Measurements from ENCODE around the gene ATAD3C.
"Not testable (repeated sequence)": the region's sequence is repeated elsewhere in the genome, so short reads cannot be mapped to it uniquely, and the experiment has no call there.

Gene ATAD3C

DNA sequence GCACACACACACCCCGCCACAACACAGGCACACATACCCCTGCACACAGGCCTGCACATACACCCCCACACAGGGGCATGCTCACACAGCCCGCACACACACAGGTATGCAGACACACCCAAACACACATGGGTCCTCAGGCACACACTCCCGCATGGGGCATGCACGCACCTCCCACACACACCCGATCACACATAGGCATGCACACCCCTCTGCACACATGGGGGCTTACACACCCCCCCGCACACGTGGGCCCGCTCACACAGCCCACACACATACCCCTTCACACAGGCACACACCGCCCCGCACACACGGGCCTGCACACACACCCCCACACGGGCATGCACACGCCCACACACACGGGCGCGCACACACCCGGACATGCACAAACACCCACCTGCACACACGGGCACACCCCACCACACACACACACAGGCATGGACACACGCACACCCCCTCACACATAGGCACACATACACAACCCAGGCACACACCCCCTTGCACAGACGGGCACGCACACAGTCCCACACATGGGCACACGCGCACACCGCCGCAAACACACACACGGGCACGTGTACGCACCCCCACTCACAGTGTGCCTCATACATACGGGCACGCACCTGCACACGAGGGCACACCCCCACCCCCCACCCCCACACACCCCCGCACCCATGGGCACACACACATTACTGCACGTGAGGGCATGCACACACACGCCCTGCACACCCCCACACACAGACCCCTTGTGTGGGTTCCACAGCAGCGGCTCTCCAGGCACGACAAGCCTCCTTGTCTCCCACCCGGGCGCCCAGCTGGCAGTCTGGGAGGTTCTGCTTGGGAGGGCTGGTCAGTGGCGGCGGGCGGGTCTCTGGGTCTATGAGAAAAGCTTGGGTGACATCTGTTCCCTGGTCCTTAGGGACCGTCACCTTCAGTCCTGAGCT lies 30.3 kb downstream of the ATAD3C start:
- no peak for DNase-seq

- not testable (repeated sequence) for DNase-seq
Measured at GRCh38 chr1:1480488-1480867, 31.0 kb downstream of the ATAD3C start.

DNA sequence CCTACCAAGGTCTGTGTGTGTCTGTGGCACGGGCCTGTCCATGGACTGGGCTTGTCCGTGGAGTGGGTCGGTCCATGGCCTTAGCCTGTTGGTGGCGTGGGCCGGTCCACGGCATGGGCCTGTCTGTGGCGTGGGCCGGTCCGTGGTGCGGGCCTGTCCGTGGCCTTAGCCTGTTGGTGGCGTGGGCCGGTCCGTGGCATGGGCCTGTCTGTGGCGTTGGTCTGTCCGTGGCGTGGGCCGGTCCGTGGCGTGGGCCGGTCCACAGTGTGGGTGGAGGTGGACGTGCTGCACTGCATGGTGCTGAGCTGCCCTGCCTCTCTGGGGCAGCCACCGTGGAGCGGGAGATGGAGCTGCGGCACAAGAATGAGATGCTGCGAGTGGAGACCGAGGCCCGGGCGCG lies 32.3 kb downstream of the ATAD3C start:
- not testable (repeated sequence) for DNase-seq

DNA sequence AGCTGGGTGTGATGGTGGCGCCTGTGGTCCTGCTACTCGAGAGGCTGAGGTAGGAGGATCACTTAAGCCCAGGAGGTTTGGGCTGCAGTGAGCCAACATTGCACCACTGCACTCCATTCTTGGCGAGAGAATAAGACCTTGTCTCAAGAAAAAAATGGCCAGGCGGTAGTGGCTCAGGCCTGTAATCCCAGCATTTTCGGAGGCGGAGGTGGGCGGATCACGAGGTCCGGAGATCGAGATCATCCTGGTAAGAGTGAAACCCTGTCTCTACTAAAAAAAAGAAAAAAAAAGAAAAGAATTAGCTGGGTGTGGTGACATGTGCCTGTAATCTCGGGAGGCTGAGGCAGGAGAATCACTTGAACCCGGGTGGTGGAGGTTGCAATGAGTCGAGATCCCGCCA lies 33.4 kb downstream of the ATAD3C start:
- DNase-seq = no peak

GRCh38 chr1:1483714-1484113 lies 34.2 kb downstream of the ATAD3C start:
- DNase-seq = no peak

GRCh38 chr1:1484976-1485750 lies 35.7 kb downstream of the ATAD3C start:
- not testable (repeated sequence) for DNase-seq

- DNase-seq = not testable (repeated sequence)
Measured at GRCh38 chr1:1485755-1486317, 36.3 kb downstream of the ATAD3C start.

GRCh38 chr1:1487701-1488100 lies 38.2 kb downstream of the ATAD3C start:
- DNase-seq = no peak

- DNase-seq = no peak
Measured at GRCh38 chr1:1489231-1489630, 39.7 kb downstream of the ATAD3C start.

GRCh38 chr1:1489861-1490260 lies 40.4 kb downstream of the ATAD3C start:
- DNase-seq = no peak

- no peak for DNase-seq
Measured at GRCh38 chr1:1490633-1491230, 41.2 kb downstream of the ATAD3C start.

- DNase-seq = no peak
Measured at GRCh38 chr1:1491601-1492000, 42.1 kb downstream of the ATAD3C start.

DNA sequence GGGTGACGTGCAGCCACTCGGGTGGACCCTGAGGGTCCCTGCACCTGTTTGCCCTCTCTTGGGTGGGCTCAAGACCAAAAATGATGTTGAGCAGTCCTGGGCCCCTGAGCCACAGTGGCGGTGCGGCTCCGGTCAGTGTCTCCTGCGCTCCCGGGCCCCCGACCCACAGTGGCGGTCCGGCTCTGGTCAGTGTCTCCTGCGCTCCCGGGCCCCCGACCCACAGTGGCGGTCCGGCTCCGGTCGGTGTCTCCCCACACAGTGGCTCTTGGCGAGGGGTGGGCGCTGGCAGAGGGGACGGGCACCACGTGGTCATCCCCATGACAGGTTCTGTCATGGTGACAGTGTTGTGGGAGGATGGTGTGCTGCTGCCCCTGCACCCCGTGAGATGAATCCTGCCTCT lies 44.8 kb downstream of the ATAD3C start:
- not testable (repeated sequence) for DNase-seq

DNA sequence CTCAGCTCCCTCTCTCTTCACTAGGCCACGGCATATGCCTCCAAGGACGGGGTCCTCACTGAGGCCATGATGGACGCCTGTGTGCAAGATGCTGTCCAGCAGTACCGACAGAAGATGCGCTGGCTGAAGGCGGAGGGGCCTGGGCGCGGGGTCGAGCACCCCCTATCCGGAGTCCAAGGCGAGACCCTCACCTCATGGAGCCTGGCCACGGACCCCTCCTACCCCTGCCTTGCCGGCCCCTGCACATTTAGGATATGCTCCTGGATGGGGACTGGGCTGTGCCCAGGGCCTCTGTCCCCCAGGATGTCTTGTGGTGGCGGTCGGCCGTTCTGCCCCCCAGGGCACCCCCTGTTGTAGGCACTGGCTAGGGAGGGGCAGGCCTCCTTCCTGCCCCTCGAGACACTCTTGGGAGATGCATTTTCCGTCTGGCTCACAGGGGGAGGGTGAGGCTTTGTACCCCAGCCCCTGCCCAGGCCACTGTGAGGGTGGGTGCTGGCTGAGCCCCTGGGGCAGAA lies 46.0 kb downstream of the ATAD3C start:
- DNase-seq = not testable (repeated sequence)

GRCh38 chr1:1504777-1505365 lies 55.4 kb downstream of the ATAD3C start:
- peak; percentile 78 for DNase-seq

DNA sequence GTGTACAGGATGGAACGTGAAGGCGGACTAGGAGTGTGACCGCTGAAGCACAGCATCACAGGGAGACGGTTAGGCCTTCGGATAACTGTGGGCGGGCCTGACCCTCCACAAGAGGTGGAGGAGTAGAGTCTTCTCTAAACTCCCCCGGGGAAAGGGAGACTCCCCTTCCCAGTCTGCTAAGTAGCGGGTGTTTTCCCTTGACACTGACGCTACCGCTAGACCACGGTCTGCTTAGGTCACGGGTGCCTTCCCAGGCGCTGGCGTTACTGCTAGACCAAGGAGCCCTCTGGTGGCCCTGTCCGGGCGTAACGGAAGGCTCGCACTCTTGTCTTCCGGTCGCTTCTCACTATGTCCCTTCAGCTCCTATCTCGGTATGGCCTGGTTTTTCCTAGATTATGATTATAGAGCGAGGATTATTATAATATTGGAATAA lies 55.9 kb downstream of the ATAD3C start:
- peak; percentile 44 for DNase-seq

- not testable (repeated sequence) for DNase-seq
Measured at GRCh38 chr1:1505801-1506200, 56.3 kb downstream of the ATAD3C start.

GRCh38 chr1:1507305-1507704 lies 57.8 kb downstream of the ATAD3C start:
- no peak for DNase-seq

- DNase-seq = not testable (repeated sequence)
Measured at GRCh38 chr1:1508775-1509464, 59.4 kb downstream of the ATAD3C start.

- DNase-seq = not testable (repeated sequence)
Measured at GRCh38 chr1:1509465-1509850, 60.0 kb downstream of the ATAD3C start.

- peak; percentile 60 for DNase-seq
Measured at GRCh38 chr1:1510912-1511532, 61.5 kb downstream of the ATAD3C start.
